IPS-18a (cell line): ENCODE data around the gene NAB2.
"Not testable (repeated sequence)": the region's sequence is repeated elsewhere in the genome, so short reads cannot be mapped to it uniquely, and the experiment has no call there.

Experiments
- H3K27ac ChIP-seq: one replicate; pipeline ENCODE4 v1.5.1; 2013; ENCODE audit warnings: low read length
- H3K27me3 ChIP-seq: one replicate; pipeline ENCODE4 v1.6.1; 2013; ENCODE audit warnings: mild to moderate bottlenecking, low read length; ENCODE audit not compliant: control insufficient read depth, insufficient read depth
- H3K36me3 ChIP-seq: one replicate; pipeline ENCODE4 v1.6.1; 2013; ENCODE audit warnings: low read depth, low read length; ENCODE audit not compliant: control insufficient read depth
- H3K4me1 ChIP-seq: one replicate; pipeline ENCODE4 v1.6.1; 2013; ENCODE audit warnings: low read depth, low read length; ENCODE audit not compliant: control insufficient read depth
- H3K4me3 ChIP-seq: one replicate; pipeline ENCODE4 v1.5.1; 2013; ENCODE audit warnings: low read length
- H3K9ac ChIP-seq: one replicate; pipeline ENCODE4 v1.6.1; 2013; ENCODE audit warnings: mild to moderate bottlenecking, low read length, moderate library complexity
- H3K9me3 ChIP-seq: one replicate; pipeline ENCODE4 v1.6.1; 2013; ENCODE audit warnings: low read depth, low read length; ENCODE audit not compliant: control insufficient read depth

The NAB2 gene

DNA sequence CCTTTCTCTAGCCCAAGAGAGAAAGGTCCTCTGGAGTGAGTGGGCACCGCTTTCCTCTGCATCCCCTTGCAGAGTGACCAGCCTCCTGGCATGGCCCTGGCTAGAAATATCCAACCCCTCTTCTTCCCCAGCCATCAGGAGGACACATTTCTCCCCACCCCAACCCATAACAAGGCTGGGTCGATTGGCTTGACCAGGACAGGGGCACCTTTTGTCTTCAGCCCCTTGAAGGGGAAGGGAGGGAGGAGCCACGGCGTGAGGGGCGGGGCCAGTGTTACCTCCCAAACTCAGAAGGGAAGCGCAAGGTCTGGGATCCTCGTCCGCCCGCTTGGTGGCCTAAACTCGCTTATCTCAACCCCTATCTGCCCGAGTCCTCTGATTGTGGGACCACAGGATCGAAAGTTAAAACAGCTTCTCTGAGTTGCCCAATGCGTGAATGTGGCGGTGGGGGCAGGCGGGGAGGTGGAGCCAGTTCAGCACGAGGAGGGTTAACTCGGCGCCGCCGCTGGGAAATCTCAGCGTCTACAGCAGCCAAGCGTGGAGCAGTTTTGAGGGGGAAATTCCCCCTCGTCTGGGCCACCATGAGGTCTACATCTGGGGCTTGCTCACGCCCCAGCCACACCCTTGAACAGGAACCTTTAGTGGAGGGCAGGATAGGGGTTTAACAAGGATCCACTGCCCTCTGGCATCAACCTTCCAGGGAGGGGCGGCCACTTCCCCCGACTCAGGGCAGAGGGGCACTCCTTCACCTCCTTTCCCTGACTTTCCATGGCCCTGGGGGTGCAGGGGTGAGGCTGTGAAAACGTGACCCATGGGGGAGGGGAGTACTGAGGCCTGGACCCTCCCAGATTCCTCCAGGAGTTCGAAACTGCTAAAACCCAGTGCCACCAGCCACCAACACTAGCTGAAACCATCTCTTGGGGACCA lies 21.5 kb downstream of the NAB2 start:
- peak overlapping the region; percentile 72 for H3K9ac ChIP-seq
- H3K27ac ChIP-seq = peak overlapping the region; percentile 82
- H3K36me3 ChIP-seq = peaks cover 14% of the 10 kb centered on the region
- no peaks in the 10 kb centered on the region for H3K9me3 ChIP-seq
- peaks cover 24% of the 10 kb centered on the region for H3K4me1 ChIP-seq
- peak overlapping the region; percentile 57 for H3K4me3 ChIP-seq
- no peaks in the 10 kb centered on the region for H3K27me3 ChIP-seq

DNA sequence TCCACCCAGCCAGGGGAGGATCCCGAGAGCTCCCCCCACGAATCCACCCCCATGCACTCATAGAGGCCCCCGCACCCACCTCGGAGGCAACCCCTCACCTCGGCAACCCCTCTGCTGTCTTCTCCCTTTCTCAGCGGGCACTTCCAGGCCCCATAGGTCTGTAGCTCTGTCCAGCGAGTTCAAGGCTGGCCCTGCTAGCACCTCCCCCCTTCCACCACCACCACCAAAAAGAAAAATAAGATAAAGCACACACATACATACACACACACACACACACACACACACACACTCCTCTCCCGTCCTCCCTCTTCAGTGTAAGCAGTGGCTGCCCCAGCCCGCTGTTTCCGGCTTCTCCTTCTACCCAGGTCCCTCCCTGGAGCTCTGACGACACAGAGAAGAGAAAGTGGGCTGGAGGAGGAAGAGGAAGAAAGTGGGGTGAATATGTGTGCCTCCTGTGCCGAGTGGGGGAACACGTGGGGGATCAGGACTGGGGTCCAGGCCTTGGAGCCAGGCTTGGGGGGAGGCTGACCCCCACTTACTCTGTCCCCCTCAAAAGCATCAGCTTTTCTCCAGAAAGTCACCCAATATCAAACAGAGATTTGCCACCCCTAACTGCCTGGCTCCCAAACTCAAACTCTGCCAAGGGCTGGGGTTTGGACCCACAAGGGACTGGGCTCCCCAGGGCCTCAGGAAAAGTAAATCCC lies 22.3 kb downstream of the NAB2 start, which contains the start of gene STAT6:
TSS of gene STAT6 (minus strand) at position 332 of the 704 bp plus-strand sequence. CDS start 3,084 bp downstream, outside the sequence.
- Histone ChIP-seq H3K4me1 (peaks cover 24% of the 10 kb centered on the region), H3K27ac (peak within 1 kb of the TSS; percentile 82), H3K9me3 (no peaks in the 10 kb centered on the region), H3K36me3 (peaks cover 9% of the 10 kb centered on the region), H3K4me3 (peak within 1 kb of the TSS; percentile 57), H3K27me3 (no peaks in the 10 kb centered on the region), H3K9ac (peak within 1 kb of the TSS; percentile 72)

DNA sequence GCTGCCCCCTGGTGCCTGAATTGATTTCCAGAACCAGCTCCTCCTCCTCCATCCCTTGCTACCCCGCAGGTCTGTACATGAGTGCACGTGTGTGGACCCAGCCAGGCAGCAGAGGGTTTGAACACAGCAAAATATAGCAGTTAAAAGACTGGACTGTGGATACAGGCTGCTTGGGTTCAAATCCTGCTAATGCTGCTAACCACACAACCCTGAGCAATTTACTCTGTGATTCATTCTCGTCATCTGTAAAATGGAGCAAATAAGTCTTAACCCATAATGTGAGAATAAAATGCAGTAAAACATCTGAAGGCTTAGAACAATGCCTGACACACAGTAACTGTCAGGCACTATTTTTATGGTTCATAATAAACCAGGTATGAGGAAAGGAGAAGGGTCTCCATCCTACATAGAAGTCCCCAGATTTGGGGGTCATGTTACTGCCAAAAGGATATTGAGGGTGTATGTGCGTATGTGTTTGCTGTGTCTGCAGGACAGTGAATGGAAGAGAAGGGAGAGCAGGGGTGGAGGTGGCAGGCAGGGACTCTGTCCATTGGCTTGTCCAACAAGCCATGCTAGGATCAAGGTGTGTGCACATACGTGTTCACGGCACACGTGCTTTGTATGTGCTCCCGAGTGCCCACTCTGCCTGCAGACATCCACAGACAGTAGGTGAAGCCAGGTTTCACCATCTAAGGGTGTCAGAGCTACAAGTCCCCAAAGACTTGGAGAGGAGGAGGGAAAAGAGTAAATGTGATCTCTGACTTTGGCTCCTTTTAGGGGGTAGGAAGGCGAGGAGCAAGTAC lies 23.8 kb downstream of the NAB2 start:
- Histone ChIP-seq H3K27me3 (no peaks in the 10 kb centered on the region), H3K4me3 (no peak overlapping the region)

DNA sequence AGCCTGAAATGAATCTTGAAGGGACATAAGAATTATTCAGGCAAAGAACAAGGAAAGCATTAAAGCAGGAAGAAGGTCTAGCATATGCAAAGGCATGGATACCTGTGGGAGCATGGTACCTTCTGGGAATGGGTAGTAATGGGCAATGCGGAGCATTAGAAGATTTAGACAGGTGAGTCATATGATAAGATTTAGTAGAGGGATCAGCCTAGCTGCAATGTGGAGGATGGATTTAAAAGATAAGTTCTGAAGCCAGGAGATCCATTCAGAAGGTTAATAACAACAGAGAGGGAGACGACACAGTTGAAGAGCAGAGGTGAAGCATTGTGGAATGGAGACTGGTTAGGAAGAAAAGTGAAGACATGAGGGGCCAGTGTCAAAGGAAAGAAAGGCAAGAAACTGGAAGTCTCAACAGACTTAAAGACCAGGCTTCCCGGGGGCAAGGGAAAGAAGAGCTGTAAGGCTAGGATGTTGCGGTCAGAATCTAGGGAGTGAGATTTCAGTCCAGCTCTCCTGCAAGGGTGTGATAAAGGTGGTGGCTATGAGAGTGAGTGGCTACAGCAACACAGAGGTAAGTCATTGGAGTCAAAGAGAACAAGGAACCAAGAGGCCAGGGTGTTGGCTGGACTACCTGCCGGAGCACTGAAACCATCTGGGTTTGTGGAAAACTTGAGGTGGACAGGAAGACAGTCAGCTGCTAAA lies 27.8 kb downstream of the NAB2 start:
- H3K36me3 ChIP-seq = no peaks in the 10 kb centered on the region
- H3K9me3 ChIP-seq = no peaks in the 10 kb centered on the region
- peaks cover 3% of the 10 kb centered on the region for H3K4me1 ChIP-seq
- H3K27me3 ChIP-seq = no peaks in the 10 kb centered on the region
- no peak overlapping the region for H3K27ac ChIP-seq
- H3K9ac ChIP-seq = no peak overlapping the region
- no peak overlapping the region for H3K4me3 ChIP-seq

More for the DNA sequence above, 23.8 kb downstream of the NAB2 start:
- Histone ChIP-seq H3K9ac (no peak overlapping the region), H3K4me1 (peaks cover 24% of the 10 kb centered on the region), H3K36me3 (no peaks in the 10 kb centered on the region), H3K27ac (no peak overlapping the region), H3K9me3 (no peaks in the 10 kb centered on the region)

DNA sequence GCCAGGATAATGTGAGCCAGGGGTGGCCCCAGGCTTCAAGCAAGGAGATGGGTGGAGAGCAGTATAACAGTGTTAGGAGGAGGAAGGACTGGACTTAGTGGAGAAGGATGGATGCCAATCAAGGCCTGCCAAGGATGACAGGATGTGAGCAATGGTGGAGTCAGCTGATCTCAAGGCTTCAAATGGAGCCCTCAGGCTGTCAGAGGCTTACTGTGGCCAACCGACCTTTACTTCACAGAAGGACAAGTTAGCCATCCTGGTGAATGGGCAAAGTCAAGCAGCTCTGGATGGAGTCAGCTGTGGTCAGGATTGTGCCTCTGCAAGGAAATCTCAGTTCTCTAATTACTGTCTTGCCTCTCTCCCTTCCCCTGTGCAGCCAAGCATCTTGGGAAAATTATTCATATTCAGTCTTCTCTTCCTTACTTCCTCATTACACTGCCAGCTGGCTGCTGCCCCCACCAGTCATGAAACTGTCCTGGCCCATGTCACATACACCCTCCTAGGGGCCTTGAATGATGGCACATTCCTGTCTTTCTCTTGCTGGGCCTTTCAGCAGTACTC lies 29.9 kb downstream of the NAB2 start:
- no peaks in the 10 kb centered on the region for H3K4me1 ChIP-seq
- H3K4me3 ChIP-seq = no peak overlapping the region
- no peaks in the 10 kb centered on the region for H3K36me3 ChIP-seq
- no peaks in the 10 kb centered on the region for H3K27me3 ChIP-seq
- no peak overlapping the region for H3K9ac ChIP-seq
- no peaks in the 10 kb centered on the region for H3K9me3 ChIP-seq
- no peak overlapping the region for H3K27ac ChIP-seq

DNA sequence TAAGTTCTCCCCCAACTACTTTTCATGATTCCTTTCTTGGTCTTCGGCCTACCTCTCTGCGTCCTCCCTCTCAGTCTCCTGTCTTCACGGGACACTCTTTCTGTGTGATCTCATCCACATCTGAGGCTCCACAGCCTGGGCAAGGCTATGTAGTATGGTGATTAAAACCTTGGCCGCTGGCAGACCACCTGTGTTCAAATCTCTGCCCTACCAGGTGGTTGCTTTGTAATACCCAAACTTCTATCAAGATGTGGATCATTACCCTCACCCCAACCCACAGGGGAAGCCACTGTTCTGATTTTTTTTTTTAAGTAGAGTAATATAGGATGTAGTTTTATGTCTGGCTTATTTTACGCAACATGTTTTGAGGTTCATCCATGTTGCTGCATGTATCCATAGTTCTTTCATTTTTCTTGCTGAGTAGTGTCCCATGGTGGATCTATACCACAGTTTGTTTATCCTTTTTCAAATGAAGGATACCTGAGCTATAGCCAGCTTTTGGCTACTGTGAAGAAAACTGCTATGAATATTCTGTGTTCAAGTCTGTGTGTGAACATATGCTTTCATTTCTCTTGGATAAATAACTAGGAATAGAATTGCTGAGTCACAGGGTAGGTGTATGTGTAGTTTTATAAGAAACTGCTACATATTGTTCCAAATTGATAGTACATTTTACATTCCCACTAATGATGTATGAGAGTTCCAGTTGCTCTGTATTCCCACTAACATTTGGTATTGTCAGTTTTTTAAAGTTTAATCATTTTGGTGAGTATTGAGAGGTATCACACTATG lies 30.6 kb downstream of the NAB2 start:
- Histone ChIP-seq H3K27ac (no peak overlapping the region), H3K36me3 (no peaks in the 10 kb centered on the region), H3K4me3 (no peak overlapping the region), H3K9me3 (no peaks in the 10 kb centered on the region), H3K9ac (no peak overlapping the region), H3K4me1 (no peaks in the 10 kb centered on the region), H3K27me3 (no peaks in the 10 kb centered on the region)

DNA sequence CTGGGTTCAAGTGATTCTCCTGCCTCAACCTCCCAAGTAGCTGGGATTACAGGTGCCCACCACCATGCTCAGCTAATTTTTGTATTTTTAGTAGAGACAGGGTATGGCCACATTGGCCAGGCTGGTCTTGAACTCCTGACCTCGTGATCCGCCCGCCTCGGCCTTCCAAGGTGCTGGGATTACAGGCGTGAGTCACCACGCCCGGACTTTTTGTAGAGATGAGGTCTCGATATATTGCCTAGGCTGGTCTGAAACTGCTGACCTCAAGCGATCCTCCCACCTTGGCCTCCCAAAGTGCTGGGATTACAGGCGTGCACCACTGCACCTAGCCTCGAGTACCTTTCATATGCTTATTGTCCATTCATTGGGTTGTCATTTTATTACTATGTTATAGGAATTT lies 31.8 kb downstream of the NAB2 start:
- H3K27ac ChIP-seq, H3K4me1 ChIP-seq, H3K4me3 ChIP-seq, H3K36me3 ChIP-seq, H3K9me3 ChIP-seq, H3K27me3 ChIP-seq, H3K9ac ChIP-seq: not testable (repeated sequence)

DNA sequence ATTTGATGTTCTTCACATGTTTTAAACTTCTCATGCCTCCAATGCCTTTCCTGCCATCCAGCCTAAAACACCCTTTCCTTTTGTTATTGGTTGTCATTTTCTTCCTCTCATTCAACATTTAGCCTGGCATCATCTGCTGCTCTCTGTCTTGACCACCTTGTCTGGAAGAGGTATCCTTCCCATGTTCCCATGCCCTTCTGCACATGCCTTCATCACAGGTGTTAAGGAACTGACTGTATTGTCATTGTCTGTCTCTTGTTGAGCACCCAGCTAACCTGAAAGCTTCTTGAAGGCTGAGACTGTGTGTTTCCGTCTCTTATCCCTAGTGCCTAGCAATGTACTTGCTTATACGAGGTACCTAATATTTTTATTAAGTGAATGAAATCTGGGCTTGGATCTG lies 34.9 kb downstream of the NAB2 start:
- no peak overlapping the region for H3K4me3 ChIP-seq

DNA sequence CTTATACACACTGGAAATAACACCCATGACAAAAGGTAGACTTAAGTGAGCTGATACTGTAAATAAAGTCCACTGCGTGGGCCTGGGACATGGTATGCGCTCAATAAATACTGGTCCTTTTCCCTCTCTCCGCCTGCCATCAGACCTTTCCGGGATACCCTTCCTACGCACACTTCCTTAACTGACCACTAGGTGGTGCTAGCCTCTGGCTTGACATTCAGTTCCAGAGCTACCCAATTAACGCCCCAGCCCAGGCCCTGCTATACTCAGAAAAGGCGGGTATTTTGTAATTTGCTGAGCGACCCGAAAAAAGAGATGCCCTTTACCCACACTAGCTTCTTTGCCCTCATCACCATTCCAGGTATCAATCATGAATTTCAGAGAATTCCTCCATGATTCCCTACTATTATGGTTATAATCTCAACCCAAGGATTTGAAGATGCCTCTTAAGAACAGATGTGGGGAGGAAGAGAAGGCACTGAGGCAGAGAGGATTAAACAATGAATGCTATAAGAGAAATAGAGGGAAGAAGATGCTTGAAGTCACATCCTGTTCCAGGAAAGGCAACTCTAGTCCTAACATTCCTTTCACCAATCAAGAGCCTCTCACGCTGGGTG lies 35.5 kb downstream of the NAB2 start:
- Histone ChIP-seq H3K27ac (no peak overlapping the region), H3K4me1 (peaks cover 8% of the 10 kb centered on the region), H3K4me3 (no peak overlapping the region), H3K9me3 (no peaks in the 10 kb centered on the region), H3K9ac (no peak overlapping the region), H3K27me3 (no peaks in the 10 kb centered on the region), H3K36me3 (no peaks in the 10 kb centered on the region)

More for the DNA sequence above, 34.9 kb downstream of the NAB2 start:
- Histone ChIP-seq H3K9me3 (no peaks in the 10 kb centered on the region), H3K36me3 (no peaks in the 10 kb centered on the region), H3K27me3 (no peaks in the 10 kb centered on the region), H3K9ac (no peak overlapping the region), H3K27ac (no peak overlapping the region), H3K4me1 (peaks cover 8% of the 10 kb centered on the region)

DNA sequence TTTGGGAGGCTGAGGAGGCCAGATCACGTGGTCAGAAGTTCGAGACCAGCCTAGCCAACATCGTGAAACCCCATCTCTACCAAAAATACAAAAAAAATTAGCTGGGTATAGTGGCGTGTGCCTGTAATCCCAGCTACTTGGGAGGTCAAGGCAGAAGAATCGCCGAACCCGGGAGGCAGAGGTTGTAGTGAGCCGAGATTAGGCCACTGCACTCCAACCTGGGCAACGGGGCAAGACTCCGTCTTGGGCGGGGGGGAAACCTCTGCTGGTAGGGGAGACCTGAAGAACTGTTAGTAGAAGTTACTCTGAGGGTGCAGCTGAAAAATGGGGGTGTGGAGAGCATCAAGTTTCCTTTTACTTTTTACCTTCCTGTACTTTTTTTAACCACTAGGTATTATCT lies 37.1 kb downstream of the NAB2 start:
- no peaks in the 10 kb centered on the region for H3K27me3 ChIP-seq
- H3K9me3 ChIP-seq = no peaks in the 10 kb centered on the region

More for the DNA sequence above, 37.1 kb downstream of the NAB2 start:
- Histone ChIP-seq H3K4me3 (no peak overlapping the region), H3K4me1 (peaks cover 21% of the 10 kb centered on the region), H3K9ac (no peak overlapping the region), H3K36me3 (no peaks in the 10 kb centered on the region), H3K27ac (no peak overlapping the region)
